HG02642 (cell line): Measurements from ENCODE around the gene PRICKLE3.
"Not testable (repeated sequence)": the region's sequence is repeated elsewhere in the genome, so short reads cannot be mapped to it uniquely, and the experiment has no call there.

Source experiments
- ATAC-seq: cut with Tn5 transposase; IDR thresholded peaks from one replicate; pipeline ENCODE4 v1.9.1; 2021; ENCODE audit warnings: mild to moderate bottlenecking; ENCODE audit not compliant: unreplicated experiment, poor library complexity

Gene PRICKLE3

GRCh38 chrX:49164589-49165360, 21.4 kb downstream of the PRICKLE3 start:
- no peak for ATAC-seq

- peak; percentile 60 for ATAC-seq
Measured at GRCh38 chrX:49163555-49164419, 22.4 kb downstream of the PRICKLE3 start.

- ATAC-seq = no peak
Measured at GRCh38 chrX:49162620-49163019, 23.6 kb downstream of the PRICKLE3 start, which contains the start of gene MAGIX. TSS of gene MAGIX (plus strand) at chrX:49162758. CDS start at chrX:49162890, 132 bp downstream.

GRCh38 chrX:49161632-49162031, 24.5 kb downstream of the PRICKLE3 start:
- no peak for ATAC-seq

- no peak for ATAC-seq
Measured at GRCh38 chrX:49160908-49161307, 25.3 kb downstream of the PRICKLE3 start.

- no peak for ATAC-seq
Measured at GRCh38 chrX:49157194-49157593, 29.0 kb downstream of the PRICKLE3 start.

- peak; percentile 93 for ATAC-seq
Measured at GRCh38 chrX:49155900-49156837, 30.0 kb downstream of the PRICKLE3 start.

- no peak for ATAC-seq
Measured at GRCh38 chrX:49155243-49155899, 30.8 kb downstream of the PRICKLE3 start.

GRCh38 chrX:49153467-49153866, 32.7 kb downstream of the PRICKLE3 start:
- ATAC-seq = no peak

GRCh38 chrX:49149291-49149690, 36.9 kb downstream of the PRICKLE3 start:
- not testable (repeated sequence) for ATAC-seq

- ATAC-seq = not testable (repeated sequence)
Measured at GRCh38 chrX:49148390-49149100, 37.6 kb downstream of the PRICKLE3 start.

GRCh38 chrX:49147936-49148335, 38.2 kb downstream of the PRICKLE3 start:
- no peak for ATAC-seq

GRCh38 chrX:49147282-49147681, 38.9 kb downstream of the PRICKLE3 start:
- ATAC-seq = no peak

- ATAC-seq = not testable (repeated sequence)
Measured at GRCh38 chrX:49143154-49143553, 43.0 kb downstream of the PRICKLE3 start.

GRCh38 chrX:49142264-49142663, 43.9 kb downstream of the PRICKLE3 start:
- ATAC-seq = not testable (repeated sequence)

GRCh38 chrX:49139713-49140112, 46.5 kb downstream of the PRICKLE3 start:
- no peak for ATAC-seq

GRCh38 chrX:49137492-49137891, 48.7 kb downstream of the PRICKLE3 start:
- ATAC-seq = no peak

- no peak for ATAC-seq
Measured at GRCh38 chrX:49133759-49134158, 52.4 kb downstream of the PRICKLE3 start.

GRCh38 chrX:49132275-49132674, 53.9 kb downstream of the PRICKLE3 start:
- not testable (repeated sequence) for ATAC-seq
